Nephron progenitor cell (in vitro differentiated cells): ENCODE data around the gene SLC2A13.

Source experiments
- DNase-seq: peaks from one replicate; pipeline ENCODE4 v3.0.0; 2021
- H3K27ac Mint-ChIP-seq: 2 replicates; pipeline ENCODE4 v1.8.0; 2021; ENCODE audit warnings: mild to moderate bottlenecking, moderate library complexity, mixed read lengths
- H3K27me3 Mint-ChIP-seq: 2 replicates; pipeline ENCODE4 v1.8.0; 2021; ENCODE audit warnings: mild to moderate bottlenecking, low read depth, mixed read lengths; ENCODE audit not compliant: poor library complexity
- H3K36me3 Mint-ChIP-seq: 2 replicates; pipeline ENCODE4 v1.8.0; 2021; ENCODE audit warnings: low read depth, mixed read lengths
- H3K4me1 Mint-ChIP-seq: 2 replicates; pipeline ENCODE4 v1.8.0; 2021; ENCODE audit warnings: mixed read lengths
- H3K4me3 Mint-ChIP-seq: 2 replicates; pipeline ENCODE4 v1.8.0; 2021; ENCODE audit warnings: mild to moderate bottlenecking, moderate library complexity, mixed read lengths
- H3K9me3 Mint-ChIP-seq: 2 replicates; pipeline ENCODE4 v1.8.0; 2021; ENCODE audit warnings: mild to moderate bottlenecking, moderate library complexity, mixed read lengths
- TF ChIP-seq, protein P1 (sequence below): fragments of 200-600 bp; sonication (generic); IDR thresholded peaks from 2 replicates; pipeline ENCODE4 v1.5.0; 2021; ENCODE audit warnings: antibody characterized with exemption

SLC2A13 gene

GRCh38 chr12:39713552-39713951 lies 392.3 kb downstream of the SLC2A13 start:
- no peaks in the 10 kb centered on the region for H3K4me1 Mint-ChIP-seq
- H3K36me3 Mint-ChIP-seq: no peaks in the 10 kb centered on the region
- no peak overlapping the region for H3K4me3 Mint-ChIP-seq
- peaks cover 9% of the 10 kb centered on the region for H3K9me3 Mint-ChIP-seq
- TF ChIP-seq, protein P1, sequence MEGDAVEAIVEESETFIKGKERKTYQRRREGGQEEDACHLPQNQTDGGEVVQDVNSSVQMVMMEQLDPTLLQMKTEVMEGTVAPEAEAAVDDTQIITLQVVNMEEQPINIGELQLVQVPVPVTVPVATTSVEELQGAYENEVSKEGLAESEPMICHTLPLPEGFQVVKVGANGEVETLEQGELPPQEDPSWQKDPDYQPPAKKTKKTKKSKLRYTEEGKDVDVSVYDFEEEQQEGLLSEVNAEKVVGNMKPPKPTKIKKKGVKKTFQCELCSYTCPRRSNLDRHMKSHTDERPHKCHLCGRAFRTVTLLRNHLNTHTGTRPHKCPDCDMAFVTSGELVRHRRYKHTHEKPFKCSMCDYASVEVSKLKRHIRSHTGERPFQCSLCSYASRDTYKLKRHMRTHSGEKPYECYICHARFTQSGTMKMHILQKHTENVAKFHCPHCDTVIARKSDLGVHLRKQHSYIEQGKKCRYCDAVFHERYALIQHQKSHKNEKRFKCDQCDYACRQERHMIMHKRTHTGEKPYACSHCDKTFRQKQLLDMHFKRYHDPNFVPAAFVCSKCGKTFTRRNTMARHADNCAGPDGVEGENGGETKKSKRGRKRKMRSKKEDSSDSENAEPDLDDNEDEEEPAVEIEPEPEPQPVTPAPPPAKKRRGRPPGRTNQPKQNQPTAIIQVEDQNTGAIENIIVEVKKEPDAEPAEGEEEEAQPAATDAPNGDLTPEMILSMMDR: no peak
- no peak for DNase-seq
- H3K27ac Mint-ChIP-seq: no peak overlapping the region
- no peaks in the 10 kb centered on the region for H3K27me3 Mint-ChIP-seq

GRCh38 chr12:39712334-39712733 lies 393.5 kb downstream of the SLC2A13 start:
- no peak overlapping the region for H3K27ac Mint-ChIP-seq
- no peaks in the 10 kb centered on the region for H3K27me3 Mint-ChIP-seq
- TF ChIP-seq, protein P1: no peak
- no peak for DNase-seq
- H3K4me3 Mint-ChIP-seq: no peak overlapping the region
- H3K9me3 Mint-ChIP-seq: peaks cover 9% of the 10 kb centered on the region
- no peaks in the 10 kb centered on the region for H3K4me1 Mint-ChIP-seq
- no peaks in the 10 kb centered on the region for H3K36me3 Mint-ChIP-seq
